HCT116 (cell line): ENCODE data around the gene METTL24. TPM values are rescaled to one million over a fixed set of nuclear protein-coding genes. Genes with fewer than 3 reads are reported as not detected.

Experiments
- ATAC-seq: fragments of 200-7000 bp; cut with Tn5 transposase; 2 replicates; pipeline ENCODE4 v1.9.1; 2020; ENCODE audit warnings: mild to moderate bottlenecking, moderate library complexity
- BruUV-seq: library from RNA; stranded (reverse); fragments of 400-500 nt; replicated peaks from 2 replicates; lab custom pipeline; 2021; lab: Mats Ljungman, UMichigan
- CTCF ChIA-PET: fragments of 300-600 bp; sonication (Branson Sonifier 250); formaldehyde crosslinking; loops from one replicate; lab custom pipeline; 2021; ENCODE audit warnings: antibody characterized with exemption; lab: Charles Lee
- POLR2A ChIA-PET: fragments of 300-600, 350-600 bp; sonication (Branson Sonifier 250); formaldehyde crosslinking; loops from one replicate; lab custom pipeline; 2021; ENCODE audit warnings: antibody characterized with exemption; lab: Charles Lee
- RAD21 ChIA-PET, 2 experiments: fragments of 300-600 bp; sonication (Branson Sonifier 250); formaldehyde crosslinking; loops; one replicate each; lab custom pipeline; 2023; ENCODE audit warnings: low total read pairs in 2 of 2; ENCODE audit not compliant: uncharacterized antibody in 2 of 2, unreplicated experiment in 2 of 2, low non-redundant PET in 1 of 2; lab: Charles Lee
- DNase-seq: peaks from one replicate; pipeline ENCODE4 v3.0.0-alpha.2; 2010; ENCODE audit warnings: low read depth, low spot score
- H2AFZ ChIP-seq: fragments of 200-600 bp; shearing (Covaris generic), sonication (generic); 2 replicates; pipeline ENCODE4 v1.6.1; 2017; ENCODE audit warnings: low read depth, mixed run types, mixed read lengths, antibody characterized with exemption, low read length; ENCODE audit not compliant: poor library complexity, severe bottlenecking
- H3K27ac ChIP-seq: 2 replicates; pipeline ENCODE4 v1.5.1; 2012; ENCODE audit warnings: low read depth, low read length
- H3K27me3 ChIP-seq: fragments of 200-600 bp; sonication (generic); 2 replicates; pipeline ENCODE4 v1.6.1; 2016; ENCODE audit warnings: mixed run types, low read length, mixed read lengths; ENCODE audit not compliant: insufficient read depth
- H3K36me3 ChIP-seq, 2 experiments: fragments of 200-500 bp in 1 of 2; fragments of 200-600 bp in 1 of 2; sonication (Bioruptor generic) in 1 of 2; sonication (generic) in 1 of 2; 2 replicates each; pipeline versions ENCODE4 v1.5.1 to v1.6.1; 2014 to 2016; ENCODE audit warnings: low read length in 2 of 2, inconsistent platforms in 1 of 2, mixed read lengths in 1 of 2, mixed run types in 1 of 2; ENCODE audit not compliant: insufficient read depth in 2 of 2, control insufficient read depth in 1 of 2
- H3K4me1 ChIP-seq, 2 experiments: fragments of 200-600 bp in 1 of 2; sonication (generic) in 1 of 2; 2 replicates each; pipeline versions ENCODE4 v1.5.1 to v1.6.1; 2012 to 2017; ENCODE audit warnings: low read length in 2 of 2, inconsistent platforms in 1 of 2, mild to moderate bottlenecking in 1 of 2, mixed read lengths in 1 of 2, mixed run types in 1 of 2, moderate library complexity in 1 of 2; ENCODE audit not compliant: insufficient read depth in 2 of 2, control insufficient read depth in 1 of 2
- H3K4me2 ChIP-seq: fragments of 200-600 bp; sonication (generic); 2 replicates; pipeline ENCODE4 v1.6.1; 2017; ENCODE audit warnings: mixed run types, low read length, mixed read lengths
- H3K4me3 ChIP-seq, 2 experiments: fragments of 200-600 bp in 1 of 2; sonication (generic) in 1 of 2; replicated peaks in 1 of 2; 2 replicates each; pipeline ENCODE4 v1.5.1; 2011 to 2016; ENCODE audit warnings: low read length in 2 of 2, control low read depth in 1 of 2, low read depth in 1 of 2, mild to moderate bottlenecking in 1 of 2, mixed read lengths in 1 of 2, mixed run types in 1 of 2
- H3K79me2 ChIP-seq: fragments of 200-600 bp; sonication (generic); 2 replicates; pipeline ENCODE4 v1.6.1; 2017; ENCODE audit warnings: mild to moderate bottlenecking, mixed run types, low read length, moderate library complexity, mixed read lengths; ENCODE audit not compliant: insufficient read depth
- H3K9ac ChIP-seq: fragments of 200-600 bp; sonication (generic); 2 replicates; pipeline ENCODE4 v1.6.1; 2016; ENCODE audit warnings: low read length, mixed read lengths
- H3K9me2 ChIP-seq: fragments of 200-600 bp; sonication (generic), shearing (Covaris generic); 2 replicates; pipeline ENCODE4 v1.6.1; 2017; ENCODE audit warnings: mixed run types, mild to moderate bottlenecking, moderate library complexity; ENCODE audit not compliant: insufficient read depth
- H3K9me3 ChIP-seq, 2 experiments: fragments of 200-500 bp in 1 of 2; fragments of 200-600 bp in 1 of 2; sonication (Bioruptor generic) in 1 of 2; sonication (generic) in 1 of 2; 2 replicates each; pipeline ENCODE4 v1.6.1; 2014 to 2017; ENCODE audit warnings: low read length in 2 of 2, mixed read lengths in 2 of 2, inconsistent platforms in 1 of 2, low read depth in 1 of 2, mild to moderate bottlenecking in 1 of 2, mixed run types in 1 of 2, moderate library complexity in 1 of 2; ENCODE audit not compliant: control insufficient read depth in 1 of 2, insufficient read depth in 1 of 2
- H4K20me1 ChIP-seq: fragments of 200-600 bp; sonication (generic), shearing (Covaris generic); 2 replicates; pipeline ENCODE4 v1.6.1; 2017; ENCODE audit warnings: mixed run types, mild to moderate bottlenecking, moderate library complexity; ENCODE audit not compliant: insufficient read depth
- EZH2 ChIP-seq: fragments of 200-600 bp; sonication (generic); IDR thresholded peaks from 2 replicates; pipeline ENCODE4 v1.6.1; 2017; ENCODE audit warnings: antibody characterized with exemption, mixed run types
- SP1 ChIP-seq: IDR thresholded peaks from 2 replicates; pipeline ENCODE4 v1.6.1; 2012; ENCODE audit warnings: low read depth
- intact Hi-C: fragments of 100-400 bp; cut with micrococcal nuclease; formaldehyde crosslinking; loops from 2 replicates; pipeline ENCODE4 v1.10.0; 2022
- total RNA-seq: library from RNA; stranded (reverse); gene quantifications from one replicate; pipeline ENCODE4 v1.2.1, GENCODE V29; 2021; ENCODE audit not compliant: unreplicated experiment
- TF ChIP-seq, protein P1 (sequence below), 3 experiments: fragments of 200-600 bp in 1 of 3; sonication (generic) in 1 of 3; IDR thresholded peaks in 2 of 3; conservative IDR thresholded peaks in 1 of 3; 2 replicates each; pipeline ENCODE4 v1.5.1; 2012 to 2017; ENCODE audit warnings: low read depth in 2 of 3, low read length in 2 of 3, antibody characterized with exemption in 1 of 3, borderline replicate concordance in 1 of 3, control low read depth in 1 of 3, mild to moderate bottlenecking in 1 of 3, mixed read lengths in 1 of 3, mixed run types in 1 of 3, moderate library complexity in 1 of 3; ENCODE audit not compliant: insufficient read depth in 1 of 3

The METTL24 gene
- total RNA-seq, 1 experiment from 2014 or later: not detected

DNA sequence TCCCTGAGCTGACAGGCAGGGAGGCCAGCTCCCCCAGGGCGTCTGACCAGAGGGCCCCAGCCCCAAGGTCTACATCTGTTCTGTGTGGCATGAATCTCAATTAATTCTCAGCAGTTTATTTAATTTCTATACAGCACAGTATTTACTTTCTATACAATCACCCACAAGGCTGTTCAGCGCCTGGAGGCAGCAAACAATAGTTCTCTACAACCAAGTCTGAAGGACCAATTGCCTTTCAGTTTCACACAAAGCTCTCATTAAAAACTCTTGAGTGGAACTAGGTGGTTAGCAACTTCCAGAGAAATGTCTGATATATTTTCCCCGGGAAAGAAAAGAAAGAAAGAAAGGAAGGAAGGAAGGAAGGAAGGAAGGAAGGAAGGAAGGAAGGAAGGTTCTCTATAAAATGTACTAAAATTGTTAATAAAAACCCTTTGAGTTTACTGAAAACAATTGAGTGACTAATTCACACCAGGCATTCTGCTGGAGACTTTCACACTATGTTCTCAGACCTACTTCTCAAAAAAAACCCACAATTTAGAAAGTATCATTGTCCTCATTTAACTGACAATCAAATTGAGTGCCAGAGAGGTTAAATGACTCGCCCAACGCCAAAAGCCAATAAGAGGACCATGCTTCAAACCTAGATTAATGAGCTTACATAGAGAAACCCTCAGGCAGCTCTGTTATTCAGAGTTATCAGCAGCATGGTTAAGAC is 62.5 kb downstream of the METTL24 start:
- H3K9me3 ChIP-seq: no peaks in the 10 kb centered on the region
- no peaks in the 10 kb centered on the region for H3K9me2 ChIP-seq
- no peaks in the 10 kb centered on the region for H3K36me3 ChIP-seq
- H3K4me3 ChIP-seq: no peak overlapping the region
- BruUV-seq: no TSS peak
- H3K27ac ChIP-seq: no peak overlapping the region
- ChIA-PET POLR2A (no interaction called here), CTCF (interaction anchor here (0.7 kb wide), 1 partner anchor 219 kb away, joined by 3 read pairs; no protein-coding TSS in a partner anchor), RAD21 (interaction anchor here in 1 of 2 experiments (0.6 kb wide), 1 partner anchor 106 kb away, joined by 4 read pairs; no protein-coding TSS in a partner anchor)
- no peak for DNase-seq
- H2AFZ ChIP-seq: no peak overlapping the region
- H4K20me1 ChIP-seq: no peaks in the 10 kb centered on the region
- intact Hi-C loops: no loop called here
- peaks cover 60% of the 10 kb centered on the region for H3K27me3 ChIP-seq
- ATAC-seq: no peak
- no peak overlapping the region for H3K4me2 ChIP-seq
- H3K9ac ChIP-seq: no peak overlapping the region
- no peaks in the 10 kb centered on the region for H3K4me1 ChIP-seq
- TF ChIP-seq SP1: no peak
- H3K79me2 ChIP-seq: no peaks in the 10 kb centered on the region

DNA sequence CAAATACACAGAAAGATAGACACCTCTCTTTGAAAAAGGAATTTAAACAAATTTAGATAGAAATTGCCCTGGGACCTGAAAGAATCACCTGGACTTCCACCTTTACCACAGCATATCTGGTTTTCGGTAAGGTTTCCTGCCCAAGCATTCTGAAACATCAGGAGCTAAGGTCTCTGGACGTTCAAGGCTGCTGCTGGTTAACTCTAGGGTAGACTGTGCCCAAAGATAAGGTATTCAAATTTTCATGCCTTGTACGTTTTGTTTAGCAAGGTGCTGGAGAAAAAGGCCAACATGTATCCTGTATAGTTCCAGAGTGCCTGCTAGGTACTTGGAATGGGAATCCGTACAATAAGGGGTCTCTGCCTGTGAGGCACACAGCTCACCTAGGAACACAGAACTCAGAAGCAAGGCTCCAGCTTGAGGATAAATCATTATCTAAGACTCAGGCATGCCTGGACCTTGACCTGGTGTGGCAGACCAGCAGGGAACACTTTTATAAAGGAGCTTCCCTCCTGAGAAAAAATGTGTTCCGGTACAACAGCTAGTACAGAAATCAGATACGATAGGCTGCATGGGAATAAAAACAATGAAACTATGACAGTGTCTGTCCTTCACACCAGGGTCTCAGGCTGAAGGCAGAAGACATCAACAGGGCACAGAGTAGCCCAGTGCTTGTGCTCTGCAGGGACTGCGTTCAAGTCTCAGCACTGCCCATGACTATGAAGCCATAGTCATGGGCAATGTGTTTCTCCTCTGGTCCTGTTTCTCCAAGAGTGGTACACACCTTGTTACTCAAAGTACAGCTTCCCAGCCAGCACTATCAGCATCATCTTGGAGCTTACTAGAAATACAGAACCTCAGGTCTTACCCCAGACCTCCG is 70.4 kb downstream of the METTL24 start:
- no peaks in the 10 kb centered on the region for H4K20me1 ChIP-seq
- no peaks in the 10 kb centered on the region for H3K9me2 ChIP-seq
- H3K27ac ChIP-seq: no peak overlapping the region
- BruUV-seq: no TSS peak
- H3K9me3 ChIP-seq: no peaks in the 10 kb centered on the region
- no peaks in the 10 kb centered on the region for H3K79me2 ChIP-seq
- peaks cover 49% of the 10 kb centered on the region for H3K27me3 ChIP-seq
- CTCF ChIA-PET: no interaction called here
- POLR2A ChIA-PET: no interaction called here
- H2AFZ ChIP-seq: no peak overlapping the region
- no peak overlapping the region for H3K4me3 ChIP-seq
- H3K9ac ChIP-seq: no peak overlapping the region
- H3K36me3 ChIP-seq: no peaks in the 10 kb centered on the region
- no peaks in the 10 kb centered on the region for H3K4me1 ChIP-seq
- DNase-seq (no peak), ATAC-seq (no peak)
- RAD21 ChIA-PET: no interaction called here
- no peak overlapping the region for H3K4me2 ChIP-seq
- intact Hi-C loops: no loop called here
- TF ChIP-seq EZH2: no peak
- TF ChIP-seq, protein P1, sequence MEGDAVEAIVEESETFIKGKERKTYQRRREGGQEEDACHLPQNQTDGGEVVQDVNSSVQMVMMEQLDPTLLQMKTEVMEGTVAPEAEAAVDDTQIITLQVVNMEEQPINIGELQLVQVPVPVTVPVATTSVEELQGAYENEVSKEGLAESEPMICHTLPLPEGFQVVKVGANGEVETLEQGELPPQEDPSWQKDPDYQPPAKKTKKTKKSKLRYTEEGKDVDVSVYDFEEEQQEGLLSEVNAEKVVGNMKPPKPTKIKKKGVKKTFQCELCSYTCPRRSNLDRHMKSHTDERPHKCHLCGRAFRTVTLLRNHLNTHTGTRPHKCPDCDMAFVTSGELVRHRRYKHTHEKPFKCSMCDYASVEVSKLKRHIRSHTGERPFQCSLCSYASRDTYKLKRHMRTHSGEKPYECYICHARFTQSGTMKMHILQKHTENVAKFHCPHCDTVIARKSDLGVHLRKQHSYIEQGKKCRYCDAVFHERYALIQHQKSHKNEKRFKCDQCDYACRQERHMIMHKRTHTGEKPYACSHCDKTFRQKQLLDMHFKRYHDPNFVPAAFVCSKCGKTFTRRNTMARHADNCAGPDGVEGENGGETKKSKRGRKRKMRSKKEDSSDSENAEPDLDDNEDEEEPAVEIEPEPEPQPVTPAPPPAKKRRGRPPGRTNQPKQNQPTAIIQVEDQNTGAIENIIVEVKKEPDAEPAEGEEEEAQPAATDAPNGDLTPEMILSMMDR (IDR thresholded peaks at IDR 0.05 in 2 of 3, conservative IDR thresholded peaks at IDR 0.05 in 1 of 3; ENCODE audit: borderline replicate concordance in 1 of 3, insufficient read depth in 1 of 3, low read depth in 2 of 3, low read length in 2 of 3): no peak
